NCI-H1048 (cell line): ENCODE results near the gene PAPPA.

ENCODE experiments used
- DNase-seq: peaks from one replicate; lab custom pipeline; 2025; lab: John Stamatoyannopoulos, UW

PAPPA gene

DNA sequence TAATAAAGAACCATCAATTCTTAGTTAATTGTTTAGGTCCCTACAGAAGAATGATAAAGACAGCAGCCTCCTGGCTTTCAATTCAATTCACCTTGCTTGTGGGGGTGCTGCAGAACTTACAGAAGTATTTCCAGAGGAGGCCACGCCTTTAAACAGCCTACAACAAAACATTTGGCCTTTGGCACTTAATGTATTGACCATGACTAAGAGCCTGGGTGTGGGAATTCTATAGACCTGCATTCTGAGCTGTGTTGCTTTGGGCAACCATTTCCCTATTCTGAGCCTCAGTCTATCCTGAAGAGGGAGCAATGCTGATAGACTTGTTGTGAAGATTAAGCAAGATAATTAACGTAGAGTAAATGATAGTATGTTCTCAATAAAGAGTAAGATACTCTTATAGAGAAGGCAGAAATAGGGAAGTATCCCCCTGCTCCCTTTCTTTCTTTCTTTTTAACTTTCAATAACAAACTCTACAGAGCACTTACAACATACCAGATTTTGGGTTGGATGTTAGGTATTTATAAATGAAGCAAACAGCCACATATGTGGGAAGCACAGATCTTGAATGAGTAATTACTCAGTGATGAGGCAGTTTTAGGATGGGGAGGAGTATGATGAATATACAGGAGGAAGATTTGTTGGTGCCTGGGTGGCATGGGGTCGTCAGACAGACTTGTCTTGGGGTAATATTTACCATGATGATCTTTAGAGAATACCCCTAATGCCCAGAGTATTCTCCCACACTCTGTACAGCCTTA, 28.4 kb downstream of the PAPPA start:
- no peak for DNase-seq

DNA sequence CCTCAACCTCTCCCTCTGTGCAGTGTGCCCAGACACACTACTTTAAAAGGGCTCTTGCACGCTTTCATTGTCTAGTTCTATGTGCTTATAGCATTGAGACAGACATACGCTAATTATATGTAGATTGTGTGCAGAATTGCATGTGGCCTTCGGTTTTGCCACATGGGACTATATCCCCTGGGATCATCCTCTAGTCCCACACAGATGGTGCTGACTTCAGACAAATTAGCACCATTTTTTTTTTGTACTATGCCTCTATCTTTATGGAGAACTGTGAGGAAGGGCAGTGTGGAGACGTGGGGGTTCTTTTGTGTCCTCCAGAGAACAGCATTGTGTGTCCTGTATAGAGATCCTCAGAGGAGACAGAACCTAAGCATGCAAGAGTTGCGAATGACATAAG, 29.3 kb downstream of the PAPPA start:
- DNase-seq: no peak

DNA sequence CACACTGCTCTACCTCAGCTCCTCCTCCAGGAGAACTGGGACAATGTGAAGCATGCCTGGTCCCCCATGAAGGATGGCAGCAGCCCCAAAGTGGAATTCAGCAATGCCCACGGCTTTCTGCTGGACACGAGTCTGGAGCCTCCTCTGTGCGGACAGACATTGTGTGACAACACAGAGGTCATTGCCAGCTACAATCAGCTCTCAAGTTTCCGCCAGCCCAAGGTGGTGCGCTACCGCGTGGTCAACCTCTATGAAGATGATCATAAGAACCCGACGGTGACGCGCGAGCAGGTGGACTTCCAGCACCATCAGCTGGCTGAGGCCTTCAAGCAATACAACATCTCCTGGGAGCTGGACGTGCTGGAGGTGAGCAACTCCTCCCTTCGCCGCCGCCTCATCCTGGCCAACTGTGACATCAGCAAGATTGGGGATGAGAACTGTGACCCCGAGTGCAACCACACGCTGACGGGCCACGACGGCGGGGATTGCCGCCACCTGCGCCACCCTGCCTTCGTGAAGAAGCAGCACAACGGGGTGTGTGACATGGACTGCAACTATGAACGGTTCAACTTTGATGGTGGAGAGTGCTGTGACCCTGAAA, 34.1 kb downstream of the PAPPA start:
- DNase-seq: no peak

DNA sequence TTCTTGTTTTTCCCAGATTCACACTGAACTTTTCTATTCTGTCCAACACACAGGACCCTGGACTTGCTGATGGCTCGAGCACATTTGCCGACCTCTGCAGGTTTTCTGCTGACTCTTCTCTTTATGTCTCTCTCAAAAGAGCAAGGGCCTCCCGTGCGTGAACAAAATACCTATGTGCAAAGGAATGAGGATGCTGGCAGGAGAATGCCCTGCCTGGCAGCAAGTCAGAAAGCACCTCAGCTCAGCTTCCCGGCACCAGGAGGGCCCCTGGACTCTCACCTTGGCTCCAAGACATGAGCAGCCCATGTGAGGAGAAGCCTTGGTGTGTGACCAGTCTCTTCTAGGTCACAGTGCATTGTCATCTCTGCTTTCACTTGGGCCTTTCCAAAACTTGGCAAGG, 36.1 kb downstream of the PAPPA start:
- DNase-seq: no peak

DNA sequence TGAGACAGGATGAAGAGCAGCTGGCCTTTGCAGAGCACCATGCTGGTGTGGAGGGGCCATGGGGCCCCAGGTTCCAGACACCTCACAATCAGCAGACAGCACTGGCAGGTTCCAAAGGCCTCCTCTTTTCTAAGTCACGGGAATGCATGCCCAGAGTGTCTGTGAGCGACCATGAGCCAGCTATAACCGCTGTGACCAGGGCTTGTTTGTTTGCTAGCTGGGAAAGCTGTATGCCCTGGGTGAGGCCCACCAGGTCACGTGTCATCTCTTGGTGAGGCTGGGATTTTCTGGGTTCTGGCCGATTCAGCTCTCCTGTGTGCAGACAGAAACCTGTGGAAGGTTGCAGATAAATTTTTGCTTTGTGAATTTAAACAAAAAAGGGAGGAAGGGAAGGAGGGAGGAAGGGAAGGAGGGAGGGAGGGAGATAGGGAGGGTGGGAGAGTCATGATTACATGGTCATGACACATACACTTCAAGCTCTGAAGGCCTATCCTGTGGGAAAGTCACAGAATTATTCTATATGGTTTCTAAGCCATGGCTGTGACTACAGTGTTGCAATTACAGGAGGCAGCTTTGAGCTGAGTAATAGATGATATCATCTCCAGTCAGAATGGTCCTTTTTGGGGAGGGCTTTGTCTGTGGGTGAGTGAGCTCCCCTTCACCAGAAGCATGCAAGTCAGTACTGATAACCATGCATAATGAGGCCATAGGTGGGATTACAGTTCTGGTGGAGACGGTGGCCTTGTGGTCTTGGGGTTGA, 37.2 kb downstream of the PAPPA start:
- no peak for DNase-seq

DNA sequence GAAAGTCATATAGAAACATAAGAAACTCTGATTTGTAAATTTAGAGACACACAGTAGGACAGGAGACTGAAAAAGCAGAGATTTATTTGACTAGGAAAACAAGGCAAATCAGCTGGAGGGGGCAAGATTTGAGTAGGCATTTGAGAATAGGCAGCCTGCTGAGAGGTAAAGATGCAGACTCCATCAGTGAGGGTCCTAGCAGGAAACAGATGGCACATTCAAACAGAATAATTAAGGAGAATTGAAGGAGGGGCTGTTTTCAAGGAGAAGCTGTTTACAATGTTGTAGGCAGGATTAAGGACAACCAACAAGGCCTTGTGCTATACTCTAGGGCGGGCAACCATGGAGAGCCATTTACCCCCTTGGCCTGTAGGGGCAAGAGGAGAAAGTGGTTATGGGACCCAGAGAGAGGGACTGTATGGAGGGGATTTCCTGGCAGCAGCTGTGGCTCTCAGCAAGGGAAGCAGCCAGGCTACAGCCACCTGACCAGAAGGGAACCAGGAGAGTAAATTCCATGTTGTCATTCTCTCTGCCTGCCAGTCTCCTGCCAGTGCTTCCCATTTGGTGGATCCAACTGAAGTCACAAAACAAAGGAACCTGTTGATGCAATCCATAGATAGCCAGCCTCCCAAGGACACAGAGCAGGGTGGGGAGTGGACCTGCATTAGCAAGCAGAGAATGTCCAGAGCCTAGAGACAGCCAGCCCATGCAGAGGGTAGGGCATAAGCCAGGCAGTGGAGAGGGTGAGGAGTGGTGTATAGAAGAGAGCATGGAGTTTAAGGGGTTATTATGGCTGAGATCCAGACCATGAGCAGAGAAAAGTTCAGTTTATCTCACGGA, 38.2 kb downstream of the PAPPA start:
- no peak for DNase-seq

DNA sequence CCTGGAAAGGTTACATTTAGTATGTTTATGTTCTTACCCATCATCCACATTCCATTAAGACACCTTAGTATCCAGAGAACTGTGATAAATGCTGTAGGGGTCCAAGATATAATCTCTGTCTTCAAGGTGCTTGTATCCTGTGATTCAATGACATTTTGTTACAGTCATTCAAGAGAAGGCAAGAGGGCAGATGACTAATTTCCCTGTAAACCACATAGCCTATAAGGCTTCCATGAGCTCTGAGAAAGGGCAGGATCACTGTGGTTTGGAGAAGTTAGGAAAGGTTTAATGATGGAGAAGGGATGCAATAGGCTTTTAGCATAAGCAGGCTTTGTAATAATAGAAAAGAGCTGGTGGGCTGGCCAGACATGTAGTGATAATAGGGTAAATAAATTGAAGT, 40.0 kb downstream of the PAPPA start:
- DNase-seq: no peak

DNA sequence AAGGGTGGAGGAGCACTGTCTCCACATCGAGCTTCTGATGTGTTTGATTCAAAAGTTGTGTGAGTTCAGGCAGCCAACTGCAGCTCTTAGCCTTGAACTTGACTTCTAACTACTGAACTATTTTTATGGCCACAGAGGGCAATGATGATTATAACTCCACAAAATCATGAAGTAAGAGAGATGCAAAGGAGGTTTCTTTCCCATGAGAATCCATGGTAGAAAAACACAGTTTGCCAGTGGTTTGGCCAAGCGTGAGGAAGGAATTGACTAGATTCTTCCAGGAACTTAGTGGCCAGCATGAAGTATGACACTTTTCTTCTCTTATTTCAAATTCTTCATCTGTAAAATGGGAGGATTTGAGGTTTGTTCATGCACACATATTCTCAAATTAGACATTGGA, 43.2 kb downstream of the PAPPA start:
- DNase-seq: no peak

DNA sequence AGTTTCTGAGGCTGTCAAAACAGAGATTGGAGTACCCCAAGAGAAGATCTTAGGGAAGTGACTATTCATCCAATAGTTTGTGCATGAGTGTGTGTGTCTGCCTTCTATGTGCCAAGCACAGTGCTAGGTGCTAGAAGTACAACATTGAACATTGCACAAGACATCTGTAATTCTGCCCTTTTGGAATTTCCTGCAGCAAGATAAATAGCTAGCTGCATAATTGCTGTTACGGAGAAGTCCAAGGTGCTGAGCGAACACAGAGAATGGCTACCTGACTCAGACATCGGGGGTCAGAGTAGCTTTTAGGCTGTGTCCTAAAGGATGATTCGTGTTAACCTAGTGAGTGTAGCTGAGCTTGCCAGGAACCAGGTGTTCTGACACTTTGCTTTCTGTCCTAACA, 44.8 kb downstream of the PAPPA start:
- DNase-seq: no peak

DNA sequence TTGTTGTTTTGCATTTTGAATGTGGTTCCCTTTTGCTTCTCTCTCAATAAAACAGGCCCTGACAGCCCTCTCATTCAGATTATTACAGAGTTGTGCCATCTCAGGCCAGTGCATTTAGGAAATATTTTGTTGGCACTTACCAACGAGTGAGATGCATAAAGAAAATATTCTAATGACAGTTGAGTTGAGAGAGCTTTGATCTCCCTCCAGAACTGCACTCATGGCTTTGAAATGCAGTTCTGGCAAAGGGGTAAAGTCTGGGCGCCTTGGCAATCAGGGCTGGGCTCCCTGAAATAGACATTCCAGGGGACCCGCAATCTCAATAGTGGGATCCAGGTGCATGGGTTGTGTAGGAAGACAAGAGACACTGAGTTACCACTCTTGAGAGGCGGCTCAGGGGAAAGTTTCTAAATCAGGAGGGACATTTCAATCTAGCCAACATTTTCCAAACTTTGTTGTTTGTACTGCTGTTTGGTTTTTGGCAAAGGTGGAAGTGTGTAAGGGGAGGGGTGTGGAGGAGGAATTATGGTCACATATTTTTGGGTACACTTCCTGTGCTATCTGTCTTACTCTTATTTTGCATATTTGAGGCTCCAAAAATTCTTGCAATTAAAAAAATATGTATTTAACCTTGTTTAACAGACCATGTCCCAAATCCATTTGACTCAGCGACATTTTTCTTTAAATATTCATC, 48.8 kb downstream of the PAPPA start:
- no peak for DNase-seq

DNA sequence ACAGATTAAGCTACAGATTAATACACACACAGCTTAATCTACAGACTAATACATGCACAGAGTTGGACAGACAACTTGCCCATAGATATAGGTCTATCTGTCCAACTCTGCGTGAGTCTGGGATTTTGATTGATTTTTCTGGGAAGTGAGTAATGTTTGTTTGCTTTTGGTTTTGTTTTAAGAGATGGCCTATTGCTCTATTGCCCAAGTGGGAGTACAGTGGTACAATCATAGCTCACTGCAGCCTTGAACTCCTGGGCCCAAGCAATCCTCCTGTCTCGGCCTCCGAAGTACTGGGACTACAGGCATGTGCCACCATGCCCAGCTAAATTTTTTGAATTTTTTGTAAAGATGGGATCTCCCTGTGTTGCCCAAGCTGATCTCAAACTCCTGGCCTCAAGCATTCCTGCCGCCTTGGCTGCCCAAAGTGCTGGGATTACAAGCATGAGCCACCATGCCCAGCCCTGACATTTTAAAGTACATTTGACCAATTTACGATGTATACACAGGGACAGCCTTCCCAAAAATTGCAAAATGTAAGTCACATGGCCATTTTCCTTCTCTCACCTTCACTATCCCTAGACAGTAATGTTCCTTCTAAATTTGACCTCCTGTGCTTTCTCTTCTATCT, 50.8 kb downstream of the PAPPA start:
- DNase-seq: no peak

DNA sequence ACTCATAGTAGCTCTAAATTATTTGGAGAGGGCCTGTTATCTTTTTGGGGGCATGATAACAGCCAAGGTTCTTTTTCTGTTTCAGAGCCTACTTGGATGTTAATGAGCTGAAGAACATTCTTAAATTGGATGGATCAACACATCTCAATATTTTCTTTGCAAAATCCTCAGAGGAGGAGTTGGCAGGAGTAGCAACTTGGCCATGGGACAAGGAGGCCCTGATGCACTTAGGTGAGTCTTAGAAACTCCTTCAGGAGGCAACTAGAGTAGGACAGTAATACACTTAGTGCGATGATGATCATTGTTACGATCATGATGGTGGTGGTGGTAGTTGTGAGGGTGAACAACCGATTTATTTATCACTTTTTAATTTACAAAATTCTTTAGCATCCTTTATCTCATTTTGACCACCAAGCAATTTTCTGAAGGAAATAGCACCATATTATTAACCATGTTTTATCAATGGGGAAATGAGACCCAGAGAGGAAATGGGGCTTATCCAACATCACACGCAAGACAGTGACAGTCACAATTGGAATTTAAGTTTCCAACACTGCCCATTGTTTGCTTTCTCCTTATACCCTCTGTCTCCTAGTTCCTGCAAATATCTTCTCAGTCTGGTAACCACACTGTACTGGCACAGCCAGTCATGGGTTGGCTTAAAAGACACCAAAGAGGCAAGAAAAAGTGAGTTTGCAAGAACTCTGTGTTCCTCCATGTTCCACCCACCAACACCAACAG, 54.0 kb downstream of the PAPPA start:
- no peak for DNase-seq

DNA sequence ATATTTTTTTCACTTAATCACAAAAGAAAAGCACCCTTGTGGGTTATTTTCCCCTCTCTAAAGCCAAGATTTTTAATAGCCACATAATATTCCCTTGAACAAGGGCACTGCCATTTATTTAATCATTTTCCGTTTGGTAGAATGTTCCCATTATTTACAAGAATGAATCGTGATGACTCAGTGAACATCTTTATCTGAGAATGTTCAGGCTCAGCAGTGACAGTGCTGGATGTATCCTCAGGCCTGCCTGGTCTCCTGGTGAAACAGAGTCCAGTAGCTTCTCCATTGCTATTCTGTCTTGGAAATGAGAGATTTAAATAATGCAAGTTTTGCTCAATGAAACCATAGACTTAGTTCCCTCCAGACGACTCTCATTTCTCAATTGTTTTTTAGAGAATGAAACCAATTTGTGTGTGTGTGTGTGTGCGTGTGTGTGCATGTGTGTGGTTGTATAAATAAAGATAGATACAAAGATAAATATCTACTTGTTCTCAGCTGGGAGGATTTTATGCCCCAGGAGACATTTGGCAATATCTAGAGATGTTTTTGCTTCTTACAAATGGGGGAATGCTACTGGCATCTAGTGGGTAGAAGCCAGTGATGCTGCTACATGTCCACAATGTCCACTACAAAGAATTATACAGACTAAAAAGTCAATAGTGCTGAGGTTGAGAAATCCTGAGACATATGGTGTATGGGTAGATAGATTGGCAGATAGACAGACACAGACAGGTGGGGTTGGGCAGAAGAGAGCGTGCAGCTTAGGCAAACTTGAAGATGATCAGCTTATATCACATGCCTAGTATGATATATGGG, 55.0 kb downstream of the PAPPA start:
- DNase-seq: no peak

DNA sequence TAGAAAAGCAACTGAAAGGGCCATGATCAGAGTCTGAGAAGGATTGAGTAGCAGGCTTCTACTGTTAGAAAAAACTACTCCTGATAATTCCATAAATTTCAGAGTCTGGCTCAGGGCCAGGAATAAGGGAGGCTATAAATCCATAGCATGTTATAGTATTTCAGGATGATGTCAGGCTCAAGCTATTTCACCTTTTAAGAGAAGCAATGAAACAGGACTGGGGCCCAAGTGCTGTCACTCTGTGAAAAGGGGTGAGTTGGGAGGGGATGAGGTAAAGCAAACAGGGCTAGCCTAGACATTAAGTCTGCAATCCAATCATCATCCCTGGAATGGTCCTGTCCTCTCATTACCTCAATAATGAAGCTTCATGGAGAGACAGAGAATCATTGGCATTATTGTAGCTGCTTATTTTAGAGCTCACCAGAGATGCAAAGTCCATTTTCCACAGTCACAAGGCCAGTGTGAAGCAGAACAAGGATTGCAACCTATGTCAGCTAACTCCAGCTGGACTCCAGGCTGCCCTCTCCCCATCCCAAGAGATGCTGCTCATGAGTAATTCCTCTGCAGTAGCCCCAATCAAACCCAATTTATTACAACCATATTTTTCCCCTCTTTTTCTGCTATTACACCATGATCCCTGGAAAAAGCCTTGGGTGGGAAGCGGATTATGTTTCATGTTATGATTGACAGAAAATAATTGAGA, 56.0 kb downstream of the PAPPA start:
- DNase-seq: no peak

DNA sequence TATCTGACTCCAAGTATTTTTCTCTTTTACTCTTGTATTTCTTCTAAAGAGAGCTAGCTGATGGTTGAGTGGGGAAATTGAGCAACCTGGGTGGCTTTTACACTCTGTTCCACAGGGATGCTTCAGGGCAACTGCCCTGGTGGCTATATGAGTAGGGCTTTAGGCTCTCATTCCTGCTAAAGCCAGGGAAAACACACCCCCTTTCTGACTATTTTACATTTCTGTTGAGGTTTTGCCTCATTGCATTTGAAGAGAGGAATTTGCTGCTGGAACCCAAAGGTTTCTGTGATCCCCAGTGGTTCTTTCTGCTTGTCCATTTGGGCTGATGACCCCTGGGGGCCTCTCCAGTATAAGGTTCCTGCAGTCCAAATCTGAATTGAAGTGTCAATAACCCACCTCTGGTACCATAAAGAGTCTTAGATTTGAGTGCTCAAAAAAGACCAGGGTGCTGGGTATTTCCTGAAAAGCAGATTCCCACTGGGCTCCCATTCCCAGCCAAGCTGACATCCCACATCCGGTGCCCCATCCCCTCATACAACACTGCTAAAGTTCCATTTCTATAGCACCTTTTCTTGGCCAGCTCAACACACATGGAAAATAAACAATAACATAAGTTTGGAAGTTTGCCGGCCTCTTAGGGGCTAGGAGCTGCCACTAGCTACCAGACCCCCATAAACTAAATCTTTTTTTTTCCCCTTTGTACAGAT, 59.5 kb downstream of the PAPPA start:
- DNase-seq: no peak

DNA sequence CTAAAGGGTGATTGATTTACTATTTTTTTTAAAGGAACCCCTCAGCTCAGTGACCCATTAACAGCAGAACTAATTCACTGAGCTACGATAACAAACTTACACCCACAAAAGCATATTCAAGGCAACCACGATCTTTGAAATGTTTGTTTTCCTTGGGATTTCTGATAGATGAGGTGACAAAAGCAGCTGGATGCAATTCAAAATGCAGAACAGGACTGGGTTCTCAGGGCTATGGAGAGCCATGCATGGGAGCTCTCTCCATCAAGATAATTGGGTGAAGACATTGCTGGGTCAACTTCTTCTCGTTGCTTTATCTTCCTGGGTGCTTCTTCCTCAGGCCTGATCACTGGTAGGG, 60.1 kb downstream of the PAPPA start:
- no peak for DNase-seq

DNA sequence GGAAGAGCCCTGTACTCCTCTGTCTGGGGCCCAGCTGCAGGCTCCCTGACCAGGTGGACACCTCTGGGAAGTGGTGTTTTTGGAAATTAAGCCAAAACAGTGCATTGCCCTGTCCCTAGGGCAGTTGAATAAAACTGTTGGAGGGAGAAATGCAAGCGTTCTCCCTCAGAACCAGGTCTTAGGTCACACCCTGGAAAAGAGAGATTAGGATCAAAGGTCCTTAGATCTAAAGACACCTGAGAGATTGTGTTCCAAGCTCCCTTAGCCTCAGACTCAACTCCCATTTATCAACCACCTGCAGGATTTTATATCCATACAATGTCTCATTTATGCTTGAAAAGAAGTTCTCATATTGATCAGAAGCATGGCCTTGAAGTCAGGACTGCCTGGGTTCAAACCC, 64.8 kb downstream of the PAPPA start:
- DNase-seq: no peak

DNA sequence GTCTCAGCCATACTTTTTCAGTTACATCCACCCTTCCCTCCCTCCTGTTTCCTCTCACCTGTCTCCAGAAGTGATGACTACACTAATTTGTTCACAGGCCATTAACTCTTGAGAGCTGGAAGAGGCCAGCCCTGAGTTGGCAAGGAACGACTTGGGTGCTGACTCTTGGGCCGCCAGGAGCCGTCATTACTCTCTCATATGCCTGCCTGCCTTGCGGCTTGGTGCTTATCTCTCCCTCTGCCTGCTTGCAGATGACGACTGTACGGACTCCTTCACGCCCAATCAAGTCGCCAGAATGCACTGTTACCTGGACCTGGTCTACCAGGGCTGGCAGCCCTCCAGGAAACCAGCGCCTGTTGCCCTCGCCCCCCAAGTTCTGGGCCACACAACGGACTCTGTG, 66.1 kb downstream of the PAPPA start:
- DNase-seq: no peak

DNA sequence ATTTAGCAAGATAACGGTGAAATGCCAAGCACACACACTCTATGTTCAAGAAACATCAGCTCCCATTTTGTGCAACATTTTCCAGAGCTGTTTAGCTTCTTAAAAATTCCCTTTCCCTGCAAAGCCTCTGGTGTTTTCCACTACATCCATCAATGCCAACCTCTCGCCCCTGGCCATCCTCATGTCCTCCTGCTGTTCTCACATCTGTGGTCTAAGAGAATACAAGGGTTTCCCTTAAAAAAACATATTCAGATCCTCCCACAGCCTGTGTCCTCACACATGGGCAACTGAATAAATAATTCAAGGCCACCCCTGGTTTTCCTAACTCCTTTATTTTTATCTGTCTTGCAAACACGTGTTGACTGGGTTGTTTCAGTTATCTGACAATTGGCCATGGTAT, 70.3 kb downstream of the PAPPA start:
- DNase-seq: no peak
